Epithelial cell of proximal tubule (primary cell): ENCODE data around the gene OTX2. TPM values are rescaled to one million over a fixed set of nuclear protein-coding genes. Genes with fewer than 3 reads are reported as not detected.

Experiments used
- DNase-seq: peaks from one replicate; pipeline ENCODE4 v3.0.0-alpha.2; 2011; ENCODE audit warnings: low read depth
- H3K4me3 ChIP-seq: 2 replicates; pipeline ENCODE4 v1.5.1; 2011; ENCODE audit warnings: low read depth, mild to moderate bottlenecking, low read length
- CTCF ChIP-seq: conservative IDR thresholded peaks from 2 replicates; pipeline ENCODE4 v1.5.1; 2012; ENCODE audit warnings: low read depth, mild to moderate bottlenecking, low read length
- total RNA-seq: library from RNA; depleted of rRNA; stranded (reverse); fragments of >200 nt; gene quantifications from 2 replicates; pipeline ENCODE4 v1.2.3, GENCODE V29; 2015

Gene OTX2
- total RNA-seq, 1 donor from 2014 or later: not detected

DNA sequence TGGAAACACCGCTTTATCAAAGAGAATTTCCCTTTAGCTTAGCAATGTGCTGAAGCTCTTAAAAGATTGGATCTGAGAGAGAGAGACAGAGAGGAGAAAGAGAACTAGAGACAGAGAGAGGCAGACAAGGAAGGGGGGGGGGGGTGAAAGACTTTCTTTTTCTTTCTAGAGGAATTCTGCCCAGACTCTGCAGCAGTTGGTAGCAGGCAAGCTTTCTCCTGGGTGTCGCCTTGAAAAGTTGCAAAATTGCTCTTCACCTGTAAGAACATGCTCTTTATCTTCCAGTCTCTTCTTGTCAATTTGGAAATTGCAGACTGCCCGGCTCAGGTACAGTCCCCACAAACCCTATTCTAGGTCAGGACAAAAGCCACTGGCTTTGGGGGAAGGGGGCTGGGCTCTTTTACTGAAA, 2.9 kb upstream of the OTX2 start:
- no peak for DNase-seq
- no peak overlapping the region for H3K4me3 ChIP-seq
- TF ChIP-seq CTCF: no peak

GRCh38 chr14:56812364-56813141, 2.3 kb upstream of the OTX2 start:
- TF ChIP-seq CTCF: no peak
- H3K4me3 ChIP-seq: no peak overlapping the region
- no peak for DNase-seq

GRCh38 chr14:56811593-56812363, 1.5 kb upstream of the OTX2 start:
- TF ChIP-seq CTCF: no peak
- DNase-seq: no peak
- H3K4me3 ChIP-seq: no peak overlapping the region

DNA sequence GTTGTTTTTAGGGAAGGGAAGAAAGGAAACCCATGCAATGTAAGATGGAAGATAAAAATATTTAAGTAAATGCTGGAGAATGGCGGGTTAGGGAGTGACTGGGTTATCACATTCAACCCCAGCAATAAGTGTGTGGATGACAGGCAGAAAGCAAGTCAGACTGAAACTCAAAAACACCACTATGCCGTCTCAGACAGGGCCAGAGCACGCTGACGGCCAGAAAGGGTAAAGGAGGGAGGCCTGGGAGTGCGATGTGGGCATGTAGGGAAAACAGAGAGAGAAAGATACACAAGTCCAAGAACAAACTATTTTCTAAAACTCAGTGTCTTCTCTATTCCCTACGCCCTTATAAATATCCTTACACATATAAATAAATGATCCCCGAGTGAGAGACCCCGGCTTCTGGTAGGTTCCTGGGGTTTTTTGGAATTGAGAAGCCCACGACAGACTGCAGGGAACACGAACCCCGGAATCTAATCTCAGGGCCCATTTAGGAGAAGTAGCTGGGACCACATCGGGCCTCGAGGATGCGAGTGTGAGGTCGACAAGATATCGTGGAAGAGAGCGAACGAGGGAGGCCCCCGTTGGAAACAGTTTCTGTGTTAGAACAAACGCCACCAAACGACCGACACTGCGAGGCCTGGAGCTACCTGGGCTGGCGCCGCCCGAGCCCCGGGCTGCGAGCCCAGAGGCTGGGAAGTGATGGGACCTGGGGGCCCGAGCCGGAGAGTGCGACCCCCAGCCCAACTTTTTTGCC, 735 bp upstream of the OTX2 start:
- DNase-seq: no peak
- no peak overlapping the region for H3K4me3 ChIP-seq
- TF ChIP-seq CTCF: no peak

DNA sequence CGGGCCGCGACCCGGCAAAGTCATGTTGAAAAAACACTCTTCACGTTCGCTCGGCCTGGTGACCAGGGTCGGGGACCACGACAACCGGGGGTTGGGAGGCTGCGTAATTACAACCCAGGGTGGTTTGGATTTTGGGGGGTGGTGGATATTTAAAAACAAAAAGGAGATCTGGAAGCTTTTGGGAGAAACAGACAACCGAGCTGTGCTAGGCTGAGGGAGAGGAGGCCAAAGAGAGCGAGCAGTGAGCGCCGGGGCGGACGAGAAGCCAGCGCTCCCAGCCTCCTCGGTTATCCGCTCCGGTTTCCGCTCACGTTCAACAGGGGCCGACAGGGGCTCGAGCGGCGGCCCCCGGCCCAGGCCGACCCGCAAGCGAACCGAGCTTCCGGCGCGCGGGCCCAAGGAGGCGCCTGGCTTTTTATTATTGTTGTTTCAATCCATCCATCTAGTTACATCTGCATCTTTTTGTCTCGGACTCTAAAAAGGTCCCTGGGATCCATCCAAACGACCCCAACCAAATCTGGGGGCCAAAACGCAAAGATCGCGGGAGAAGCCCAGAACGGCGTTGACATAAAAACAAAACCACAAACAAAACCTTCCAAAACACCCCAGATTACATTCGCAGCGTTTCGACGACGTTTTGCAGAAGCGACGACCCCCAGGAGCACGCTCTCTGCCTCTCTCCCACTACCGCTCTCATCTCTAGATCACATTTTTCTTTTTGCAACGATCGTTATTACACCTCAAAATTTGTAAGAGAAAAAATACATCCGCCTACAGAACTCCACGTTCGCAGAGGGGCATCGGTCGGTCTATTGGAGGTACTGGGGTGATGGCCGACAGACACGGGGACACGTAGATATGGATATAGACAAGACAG, 771 bp downstream of the OTX2 start:
- no peak overlapping the region for H3K4me3 ChIP-seq
- no peak for TF ChIP-seq CTCF
- no peak for DNase-seq
